SK-N-SH (cell line): ENCODE measurements around the gene SLC7A1. TPM values are rescaled to one million over a fixed set of nuclear protein-coding genes. Genes with fewer than 3 reads are reported as not detected.

Source experiments
- CTCF ChIA-PET: fragments of 300-600, 350-600 bp; formaldehyde crosslinking; extraction: SDS; loops from one replicate; lab custom pipeline; 2021; lab: Yijun Ruan, JAX
- POLR2A ChIA-PET: fragments of 350-600 bp; sonication (Branson Sonifier 250); formaldehyde crosslinking; extraction: SDS; loops from one replicate; lab custom pipeline; 2020; ENCODE audit warnings: antibody characterized with exemption, inconsistent platforms; lab: Yijun Ruan, JAX
- DNase-seq: peaks from one replicate; pipeline ENCODE4 v3.0.0; 2012
- H2AFZ ChIP-seq: fragments of 200-600 bp; sonication (generic); 2 replicates; pipeline ENCODE4 v1.8.1; 2016; ENCODE audit warnings: antibody characterized with exemption, mild to moderate bottlenecking, low read depth
- H3F3A ChIP-seq: fragments of 200-600 bp; sonication (generic); replicated peaks from 2 replicates; pipeline ENCODE3; 2016; ENCODE audit warnings: antibody characterized with exemption, mild to moderate bottlenecking; ENCODE audit not compliant: insufficient read depth
- H3K27ac ChIP-seq, 2 experiments: fragments of 200-500 bp in 1 of 2; fragments of 200-600 bp in 1 of 2; sonication (Bioruptor generic) in 1 of 2; sonication (generic), shearing (Covaris generic) in 1 of 2; 2 replicates each; pipeline versions ENCODE4 v1.5.1 to v1.6.1; 2014 to 2016; ENCODE audit warnings: low read depth in 2 of 2, inconsistent platforms in 1 of 2, low read length in 1 of 2, mild to moderate bottlenecking in 1 of 2, mixed read lengths in 1 of 2
- H3K27me3 ChIP-seq: fragments of 200-600 bp; sonication (generic), shearing (Covaris generic); 2 replicates; pipeline ENCODE4 v1.6.1; 2016; ENCODE audit warnings: mixed run types; ENCODE audit not compliant: insufficient read depth
- H3K36me3 ChIP-seq, 2 experiments: fragments of 200-500 bp in 1 of 2; fragments of 200-600 bp in 1 of 2; sonication (Bioruptor generic) in 1 of 2; sonication (generic) in 1 of 2; replicated peaks in 1 of 2; 2 replicates each; pipeline versions ENCODE3 to v1.5.1; 2014 to 2016; ENCODE audit warnings: low read length in 1 of 2, mild to moderate bottlenecking in 1 of 2; ENCODE audit not compliant: insufficient read depth in 2 of 2, control insufficient read depth in 1 of 2
- H3K4me1 ChIP-seq, 2 experiments: fragments of 200-500 bp in 1 of 2; fragments of 200-600 bp in 1 of 2; sonication (Bioruptor generic) in 1 of 2; sonication (generic), shearing (Covaris generic) in 1 of 2; 2 replicates each; pipeline versions ENCODE4 v1.5.1 to v1.6.1; 2014 to 2016; ENCODE audit warnings: low read depth in 1 of 2, low read length in 1 of 2, mixed run types in 1 of 2; ENCODE audit not compliant: insufficient read depth in 2 of 2, control insufficient read depth in 1 of 2
- H3K4me2 ChIP-seq: fragments of 200-600 bp; sonication (generic), shearing (Covaris generic); 2 replicates; pipeline ENCODE4 v1.6.1; 2017; ENCODE audit warnings: mixed run types
- H3K4me3 ChIP-seq, 2 experiments: fragments of 200-500 bp in 1 of 2; fragments of 200-600 bp in 1 of 2; sonication (Bioruptor generic) in 1 of 2; sonication (generic), shearing (Covaris generic) in 1 of 2; 2 replicates each; pipeline versions ENCODE4 v1.5.1 to v1.8.1; 2014 to 2016; ENCODE audit warnings: low read depth in 2 of 2, inconsistent platforms in 1 of 2, low read length in 1 of 2, mild to moderate bottlenecking in 1 of 2, mixed read lengths in 1 of 2, moderate library complexity in 1 of 2
- H3K79me2 ChIP-seq: fragments of 200-600 bp; sonication (generic); 2 replicates; pipeline ENCODE4 v1.8.1; 2017; ENCODE audit warnings: mild to moderate bottlenecking; ENCODE audit not compliant: insufficient read depth
- H3K9ac ChIP-seq: fragments of 200-600 bp; sonication (generic); 2 replicates; pipeline ENCODE4 v1.6.1; 2017; ENCODE audit warnings: mixed run types
- H3K9me2 ChIP-seq: fragments of 200-600 bp; sonication (generic); 2 replicates; pipeline ENCODE4 v1.6.1; 2017; ENCODE audit warnings: mixed run types
- H3K9me3 ChIP-seq: fragments of 200-600 bp; sonication (generic); 2 replicates; pipeline ENCODE4 v1.6.1; 2017; ENCODE audit warnings: mixed run types, mild to moderate bottlenecking, moderate library complexity
- H4K20me1 ChIP-seq: fragments of 200-600 bp; sonication (generic); 2 replicates; pipeline ENCODE4 v1.6.1; 2017; ENCODE audit warnings: mild to moderate bottlenecking, mixed run types; ENCODE audit not compliant: insufficient read depth
- CHD2 ChIP-seq: fragments of 150-350 bp; IDR thresholded peaks from 2 replicates; pipeline ENCODE4 v1.6.1; 2018; ENCODE audit warnings: low read length; ENCODE audit not compliant: partially characterized antibody
- EP300 ChIP-seq, 2 experiments: IDR thresholded peaks; 2 replicates each; pipeline versions ENCODE4 v1.4.0 to v1.6.1; 2012; ENCODE audit warnings: borderline replicate concordance in 1 of 2, low read depth in 1 of 2, low read length in 1 of 2
- EZH2phosphoT487 ChIP-seq: fragments of 200-600 bp; sonication (generic); IDR thresholded peaks from 2 replicates; pipeline ENCODE4 v1.6.1; 2017; ENCODE audit warnings: low read depth, mixed run types, mild to moderate bottlenecking, antibody characterized with exemption, moderate library complexity, borderline replicate concordance
- FOSL2 ChIP-seq: IDR thresholded peaks from 2 replicates; pipeline ENCODE4 v1.4.0; 2012; ENCODE audit warnings: low read depth, mild to moderate bottlenecking, moderate library complexity, borderline replicate concordance
- GABPA ChIP-seq: IDR thresholded peaks from 2 replicates; pipeline ENCODE4 v1.4.0; 2012; ENCODE audit warnings: low read depth, mild to moderate bottlenecking
- GATA2 ChIP-seq: sonication (generic); formaldehyde crosslinking; IDR thresholded peaks from 2 replicates; pipeline ENCODE4 v1.5.0; 2020; ENCODE audit warnings: mild to moderate bottlenecking, missing genetic modification reagents
- JUND ChIP-seq: IDR thresholded peaks from 2 replicates; pipeline ENCODE4 v1.4.0; 2012
- MEF2A ChIP-seq: IDR thresholded peaks from 2 replicates; pipeline ENCODE4 v1.4.0; 2012; ENCODE audit warnings: low read depth, borderline replicate concordance
- NFIC ChIP-seq: IDR thresholded peaks from 2 replicates; pipeline ENCODE4 v1.4.0; 2012; ENCODE audit warnings: borderline replicate concordance
- RFX5 ChIP-seq: IDR thresholded peaks from 2 replicates; pipeline ENCODE4 v1.6.1; 2012; ENCODE audit warnings: mild to moderate bottlenecking, improper control_type of control experiment, low read length
- SIN3A ChIP-seq: IDR thresholded peaks from 2 replicates; pipeline ENCODE4 v1.6.1; 2012; ENCODE audit warnings: low read depth, mild to moderate bottlenecking, low read length, moderate library complexity, borderline replicate concordance
- SMC3 ChIP-seq: IDR thresholded peaks from 2 replicates; pipeline ENCODE4 v1.6.1; 2012; ENCODE audit warnings: low read depth, low read length, improper control_type of control experiment
- TAF1 ChIP-seq: IDR thresholded peaks from 2 replicates; pipeline ENCODE4 v1.6.1; 2012; ENCODE audit warnings: low read depth, mild to moderate bottlenecking, low read length, moderate library complexity, borderline replicate concordance
- TEAD4 ChIP-seq: IDR thresholded peaks from 2 replicates; pipeline ENCODE4 v1.4.0; 2012; ENCODE audit warnings: mild to moderate bottlenecking, borderline replicate concordance; ENCODE audit not compliant: insufficient read depth
- WGBS: methylation state at CpG from one replicate; pipeline ENCODE4 v1.1.6; 2017; ENCODE audit warnings: low lambda C conversion rate; 5-methylcytosine and 5-hydroxymethylcytosine counted together
- polyA plus RNA-seq, 3 experiments: library from polyadenylated mRNA; depleted of rRNA; stranded (reverse); fragments of >200 nt; gene quantifications; 2 replicates each; pipeline ENCODE4 v1.2.3, GENCODE V29; 2012
- TF ChIP-seq, protein P1 (sequence below): IDR thresholded peaks from 2 replicates; pipeline ENCODE4 v1.6.1; 2012; ENCODE audit warnings: mild to moderate bottlenecking, low read depth, low read length, moderate library complexity
- TF ChIP-seq, protein P2 (sequence below): fragments of 150-350 bp; IDR thresholded peaks from 2 replicates; pipeline ENCODE4 v1.6.1; 2017; ENCODE audit warnings: antibody characterized with exemption, low read length, low read depth, borderline replicate concordance
- TF ChIP-seq, protein P3 (sequence below): IDR thresholded peaks from 2 replicates; pipeline ENCODE4 v1.4.0; 2012; ENCODE audit warnings: low read depth, borderline replicate concordance

Gene SLC7A1
- polyA plus RNA-seq, 1 of the 3 experiments (the other 2 are of a cell fraction) = 14.0 TPM

DNA sequence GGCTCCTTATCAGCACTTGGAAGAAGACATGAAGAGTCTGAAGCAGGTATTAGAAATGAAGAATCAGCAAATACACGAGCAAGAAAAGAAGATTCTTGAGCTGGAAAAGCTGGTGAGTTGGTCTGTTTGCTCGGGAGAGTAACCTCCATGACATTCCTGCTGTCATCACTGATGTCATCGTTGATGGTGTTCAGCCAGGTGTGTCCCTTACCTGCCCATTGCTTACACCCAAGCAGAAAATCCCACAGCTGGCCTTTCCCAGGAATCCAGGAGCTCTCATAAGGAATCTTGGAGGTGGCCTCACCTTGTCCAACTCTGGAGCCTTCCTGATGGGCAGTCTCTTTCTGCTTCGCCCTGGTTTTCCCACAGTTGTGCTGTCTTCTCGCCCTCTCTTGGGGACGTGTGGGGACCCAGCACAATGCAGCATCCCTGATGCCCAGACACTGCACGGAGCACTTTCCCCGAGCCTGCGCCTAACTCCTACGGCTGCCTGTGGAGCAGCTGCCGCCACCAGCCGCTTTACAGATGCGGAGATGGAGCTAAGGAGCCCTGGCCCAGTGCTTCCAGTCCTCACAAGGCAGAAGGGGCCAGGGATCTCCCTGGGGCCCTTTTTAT is 97.0 kb downstream of the SLC7A1 start:
- no peaks in the 10 kb centered on the region for H3K9me3 ChIP-seq
- H4K20me1 ChIP-seq = no peaks in the 10 kb centered on the region
- no peak for DNase-seq
- POLR2A ChIA-PET = no interaction called here
- no peak overlapping the region for H3K9ac ChIP-seq
- H3K4me2 ChIP-seq = no peak overlapping the region
- H3K4me3 ChIP-seq = no peak overlapping the region
- no peaks in the 10 kb centered on the region for H3K9me2 ChIP-seq
- peaks cover 0 to 12% of the 10 kb centered on the region in 2 experiments; a peak in 2 of 4 replicates for H3K4me1 ChIP-seq
- TF ChIP-seq, protein P1, sequence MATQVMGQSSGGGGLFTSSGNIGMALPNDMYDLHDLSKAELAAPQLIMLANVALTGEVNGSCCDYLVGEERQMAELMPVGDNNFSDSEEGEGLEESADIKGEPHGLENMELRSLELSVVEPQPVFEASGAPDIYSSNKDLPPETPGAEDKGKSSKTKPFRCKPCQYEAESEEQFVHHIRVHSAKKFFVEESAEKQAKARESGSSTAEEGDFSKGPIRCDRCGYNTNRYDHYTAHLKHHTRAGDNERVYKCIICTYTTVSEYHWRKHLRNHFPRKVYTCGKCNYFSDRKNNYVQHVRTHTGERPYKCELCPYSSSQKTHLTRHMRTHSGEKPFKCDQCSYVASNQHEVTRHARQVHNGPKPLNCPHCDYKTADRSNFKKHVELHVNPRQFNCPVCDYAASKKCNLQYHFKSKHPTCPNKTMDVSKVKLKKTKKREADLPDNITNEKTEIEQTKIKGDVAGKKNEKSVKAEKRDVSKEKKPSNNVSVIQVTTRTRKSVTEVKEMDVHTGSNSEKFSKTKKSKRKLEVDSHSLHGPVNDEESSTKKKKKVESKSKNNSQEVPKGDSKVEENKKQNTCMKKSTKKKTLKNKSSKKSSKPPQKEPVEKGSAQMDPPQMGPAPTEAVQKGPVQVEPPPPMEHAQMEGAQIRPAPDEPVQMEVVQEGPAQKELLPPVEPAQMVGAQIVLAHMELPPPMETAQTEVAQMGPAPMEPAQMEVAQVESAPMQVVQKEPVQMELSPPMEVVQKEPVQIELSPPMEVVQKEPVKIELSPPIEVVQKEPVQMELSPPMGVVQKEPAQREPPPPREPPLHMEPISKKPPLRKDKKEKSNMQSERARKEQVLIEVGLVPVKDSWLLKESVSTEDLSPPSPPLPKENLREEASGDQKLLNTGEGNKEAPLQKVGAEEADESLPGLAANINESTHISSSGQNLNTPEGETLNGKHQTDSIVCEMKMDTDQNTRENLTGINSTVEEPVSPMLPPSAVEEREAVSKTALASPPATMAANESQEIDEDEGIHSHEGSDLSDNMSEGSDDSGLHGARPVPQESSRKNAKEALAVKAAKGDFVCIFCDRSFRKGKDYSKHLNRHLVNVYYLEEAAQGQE = no peak
- TF ChIP-seq RFX5 (no peak), SMC3 (no peak), MEF2A (no peak), TAF1 (no peak), NFIC (no peak), JUND (no peak), TEAD4 (no peak), CHD2 (no peak), EZH2phosphoT487 (no peak), EP300 (IDR thresholded peaks at IDR 0.05; ENCODE audit: borderline replicate concordance in 1 of 2, low read depth in 1 of 2, low read length in 1 of 2) (no peak), SIN3A (no peak), GABPA (no peak), FOSL2 (no peak), GATA2 (no peak)
- TF ChIP-seq, protein P2, sequence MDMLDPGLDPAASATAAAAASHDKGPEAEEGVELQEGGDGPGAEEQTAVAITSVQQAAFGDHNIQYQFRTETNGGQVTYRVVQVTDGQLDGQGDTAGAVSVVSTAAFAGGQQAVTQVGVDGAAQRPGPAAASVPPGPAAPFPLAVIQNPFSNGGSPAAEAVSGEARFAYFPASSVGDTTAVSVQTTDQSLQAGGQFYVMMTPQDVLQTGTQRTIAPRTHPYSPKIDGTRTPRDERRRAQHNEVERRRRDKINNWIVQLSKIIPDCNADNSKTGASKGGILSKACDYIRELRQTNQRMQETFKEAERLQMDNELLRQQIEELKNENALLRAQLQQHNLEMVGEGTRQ = no peak
- TF ChIP-seq, protein P3, sequence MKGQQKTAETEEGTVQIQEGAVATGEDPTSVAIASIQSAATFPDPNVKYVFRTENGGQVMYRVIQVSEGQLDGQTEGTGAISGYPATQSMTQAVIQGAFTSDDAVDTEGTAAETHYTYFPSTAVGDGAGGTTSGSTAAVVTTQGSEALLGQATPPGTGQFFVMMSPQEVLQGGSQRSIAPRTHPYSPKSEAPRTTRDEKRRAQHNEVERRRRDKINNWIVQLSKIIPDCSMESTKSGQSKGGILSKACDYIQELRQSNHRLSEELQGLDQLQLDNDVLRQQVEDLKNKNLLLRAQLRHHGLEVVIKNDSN = no peak
- H2AFZ ChIP-seq = no peak overlapping the region
- H3F3A ChIP-seq = no peaks in the 10 kb centered on the region
- no peaks in the 10 kb centered on the region for H3K36me3 ChIP-seq
- no peak overlapping the region for H3K27ac ChIP-seq
- no peaks in the 10 kb centered on the region; the same call in 1 of the 2 replicates for H3K27me3 ChIP-seq
- no peaks in the 10 kb centered on the region for H3K79me2 ChIP-seq
- WGBS = 80% methylated on average over 7 of the region's 13 CpGs
- CTCF ChIA-PET = interaction anchor here (0.9 to 6.9 kb wide), 5 partner anchors 10 to 616 kb away, joined by 3 to 39 read pairs (median 6); no protein-coding TSS in a partner anchor
